WTC11 (cell line): Measurements from ENCODE around the gene TUBB2B. TPM values are rescaled to one million over a fixed set of nuclear protein-coding genes. Genes with fewer than 3 reads are reported as not detected.

ENCODE experiments used
- ATAC-seq: fragments of 200-7000 bp; cut with Tn5 transposase; 2 replicates; pipeline ENCODE4 v1.10.0; 2021; ENCODE audit warnings: mild to moderate bottlenecking, moderate library complexity
- CTCF ChIA-PET: fragments of 300-600 bp; sonication (Branson Sonifier 250); formaldehyde crosslinking; loops from one replicate; lab custom pipeline; 2021; ENCODE audit warnings: antibody characterized with exemption; lab: Charles Lee
- POLR2A ChIA-PET: fragments of 350-600 bp; sonication (Branson Sonifier 250); formaldehyde crosslinking; loops from one replicate; lab custom pipeline; 2021; ENCODE audit warnings: antibody characterized with exemption; lab: Charles Lee
- DNase-seq: peaks from one replicate; pipeline ENCODE4 v3.0.0; 2021; ENCODE audit warnings: low spot score
- H3K27ac Mint-ChIP-seq: 2 replicates; pipeline ENCODE4 v1.8.0; 2021; ENCODE audit warnings: mixed read lengths
- H3K27me3 Mint-ChIP-seq: 2 replicates; pipeline ENCODE4 v1.8.0; 2021; ENCODE audit warnings: low read depth, mild to moderate bottlenecking, moderate library complexity, mixed read lengths
- H3K36me3 Mint-ChIP-seq: 2 replicates; pipeline ENCODE4 v1.8.0; 2021; ENCODE audit warnings: mixed read lengths
- H3K4me1 Mint-ChIP-seq: 2 replicates; pipeline ENCODE4 v1.8.0; 2022; ENCODE audit warnings: mixed read lengths
- H3K4me3 Mint-ChIP-seq: 2 replicates; pipeline ENCODE4 v1.8.0; 2021; ENCODE audit warnings: mild to moderate bottlenecking, moderate library complexity, mixed read lengths
- H3K9me3 Mint-ChIP-seq: 2 replicates; pipeline ENCODE4 v1.8.0; 2021; ENCODE audit warnings: mixed read lengths
- ATF6 ChIP-seq: sonication (generic); formaldehyde crosslinking; IDR thresholded peaks from 2 replicates; pipeline ENCODE4 v1.8.1; 2023; ENCODE audit warnings: mild to moderate bottlenecking, missing genetic modification reagents
- E2F4 ChIP-seq: sonication (generic); formaldehyde crosslinking; IDR thresholded peaks from 2 replicates; pipeline ENCODE4 v1.8.1; 2022; ENCODE audit warnings: low read depth, mild to moderate bottlenecking, moderate library complexity, missing genetic modification reagents, borderline replicate concordance
- IRF2 ChIP-seq: sonication (generic); formaldehyde crosslinking; IDR thresholded peaks from 2 replicates; pipeline ENCODE4 v1.8.0; 2022; ENCODE audit warnings: low read depth, missing genetic modification reagents, borderline replicate concordance
- JAZF1 ChIP-seq: fragments of 250-450 bp; sonication (Bioruptor Pico); IDR thresholded peaks from 2 replicates; pipeline ENCODE4 v1.9.0; 2021; ENCODE audit warnings: moderate library complexity, mild to moderate bottlenecking, inconsistent platforms
- KAT7 ChIP-seq: sonication (generic); formaldehyde crosslinking; IDR thresholded peaks from 2 replicates; pipeline ENCODE4 v1.8.1; 2023; ENCODE audit warnings: missing genetic modification reagents, mild to moderate bottlenecking, borderline replicate concordance
- NFYB ChIP-seq: sonication (generic); formaldehyde crosslinking; conservative IDR thresholded peaks from 2 replicates; pipeline ENCODE4 v1.8.0; 2022; ENCODE audit warnings: low read depth, missing genetic modification reagents
- PRDM15 ChIP-seq: sonication (generic); formaldehyde crosslinking; IDR thresholded peaks from 2 replicates; pipeline ENCODE4 v1.8.0; 2022; ENCODE audit warnings: missing genetic modification reagents
- PRRX2 ChIP-seq: fragments of 250-450 bp; sonication (Bioruptor Pico); IDR thresholded peaks from 2 replicates; pipeline ENCODE4 v1.8.0; 2021; ENCODE audit warnings: mild to moderate bottlenecking
- SOX15 ChIP-seq: fragments of 250-450 bp; sonication (Bioruptor Pico); IDR thresholded peaks from 2 replicates; pipeline ENCODE4 v1.9.0; 2021; ENCODE audit warnings: mild to moderate bottlenecking
- SP1 ChIP-seq: sonication (generic); formaldehyde crosslinking; conservative IDR thresholded peaks from 2 replicates; pipeline ENCODE4 v1.8.1; 2022; ENCODE audit warnings: missing genetic modification reagents
- USF1 ChIP-seq: sonication (generic); formaldehyde crosslinking; IDR thresholded peaks from 2 replicates; pipeline ENCODE4 v1.8.0; 2022; ENCODE audit warnings: mild to moderate bottlenecking, missing genetic modification reagents
- ZBTB21 ChIP-seq: sonication (generic); formaldehyde crosslinking; IDR thresholded peaks from 2 replicates; pipeline ENCODE4 v1.8.1; 2023; ENCODE audit warnings: mild to moderate bottlenecking, missing genetic modification reagents, borderline replicate concordance
- ZNF232 ChIP-seq: sonication (generic); formaldehyde crosslinking; IDR thresholded peaks from 2 replicates; pipeline ENCODE4 v1.8.0; 2022; ENCODE audit warnings: mild to moderate bottlenecking, missing genetic modification reagents
- ZNF416 ChIP-seq: fragments of 250-450 bp; sonication (Bioruptor Pico); IDR thresholded peaks from 2 replicates; pipeline ENCODE4 v1.9.0; 2021; ENCODE audit warnings: mild to moderate bottlenecking, inconsistent platforms
- ZNF512 ChIP-seq: sonication (generic); formaldehyde crosslinking; IDR thresholded peaks from 2 replicates; pipeline ENCODE4 v1.8.1; 2022; ENCODE audit warnings: missing genetic modification reagents, borderline replicate concordance
- total RNA-seq: library from RNA; stranded (reverse); gene quantifications from 3 replicates; pipeline ENCODE4 v1.2.3, GENCODE V29; 2021
- TF ChIP-seq, protein P1 (sequence below): fragments of 200-600 bp; IDR thresholded peaks from 2 replicates; pipeline ENCODE4 v1.8.0; 2022; ENCODE audit warnings: antibody characterized with exemption
- TF ChIP-seq, protein P2 (sequence below): fragments of 250-450 bp; sonication (Bioruptor Pico); IDR thresholded peaks from 2 replicates; pipeline ENCODE4 v2.1.2; 2022; ENCODE audit warnings: mild to moderate bottlenecking, moderate library complexity

Gene TUBB2B
- total RNA-seq, 1 experiment from 2014 or later = 591 TPM

DNA sequence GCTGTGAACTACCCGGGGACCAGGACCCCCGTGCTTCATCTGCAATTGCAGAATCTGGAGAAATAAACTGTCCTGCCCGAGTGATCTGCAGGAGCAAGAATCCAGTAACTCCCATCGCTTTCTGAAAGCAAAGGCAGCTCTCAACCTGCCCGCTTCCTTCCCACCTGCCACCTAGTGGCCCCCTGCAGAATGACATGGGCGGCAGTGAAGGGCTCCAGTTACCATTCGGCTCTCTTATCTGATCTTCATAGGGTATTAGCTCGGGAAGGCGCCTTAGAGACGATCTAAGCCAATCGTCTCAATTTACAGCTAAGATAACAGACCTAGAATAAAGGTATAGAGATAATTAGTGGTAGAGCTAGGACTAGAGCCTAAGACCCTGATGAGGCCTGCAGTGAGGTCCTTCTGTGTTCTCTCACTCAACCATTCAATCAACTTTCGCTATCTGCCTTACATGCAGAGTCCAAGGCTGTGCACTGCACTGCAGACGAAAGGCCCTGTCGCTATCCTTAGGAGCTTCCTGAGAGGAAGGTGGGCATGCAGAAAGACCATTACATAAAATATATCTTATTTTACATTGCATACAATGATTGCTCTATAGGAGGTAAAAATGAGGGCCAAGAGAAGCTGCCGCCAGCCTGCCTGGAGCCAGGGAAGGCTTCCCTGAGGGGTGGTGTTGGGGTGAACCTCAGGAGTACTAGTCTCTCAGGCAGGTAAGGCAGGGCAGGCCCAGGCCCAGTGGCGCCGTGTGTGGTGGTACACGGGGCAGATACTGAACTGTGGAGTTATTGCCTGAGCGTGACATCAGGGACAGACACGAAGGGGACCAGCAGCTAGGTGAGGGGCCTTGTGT lies 24.2 kb upstream of the TUBB2B start:
- Mint-ChIP-seq H3K9me3 (peaks cover 19% of the 10 kb centered on the region), H3K27ac (no peak overlapping the region), H3K27me3 (peaks cover 17% of the 10 kb centered on the region), H3K36me3 (peaks cover 17% of the 10 kb centered on the region), H3K4me3 (no peak overlapping the region), H3K4me1 (peaks cover 37% of the 10 kb centered on the region)
- peak; percentile 92 for ATAC-seq
- ChIA-PET CTCF (interaction anchor here (0.7 to 3.4 kb wide), 58 partner anchors 8 to 769 kb away, joined by 3 to 66 read pairs (median 4); partner anchors contain the start of genes BPHL, FAM50B, MYLK4 and NQO2), POLR2A (interaction anchor here (1.1 to 1.5 kb wide), 2 partner anchors 89 to 93 kb away, joined by 3 to 4 read pairs; no protein-coding TSS in a partner anchor)
- TF ChIP-seq, protein P1, sequence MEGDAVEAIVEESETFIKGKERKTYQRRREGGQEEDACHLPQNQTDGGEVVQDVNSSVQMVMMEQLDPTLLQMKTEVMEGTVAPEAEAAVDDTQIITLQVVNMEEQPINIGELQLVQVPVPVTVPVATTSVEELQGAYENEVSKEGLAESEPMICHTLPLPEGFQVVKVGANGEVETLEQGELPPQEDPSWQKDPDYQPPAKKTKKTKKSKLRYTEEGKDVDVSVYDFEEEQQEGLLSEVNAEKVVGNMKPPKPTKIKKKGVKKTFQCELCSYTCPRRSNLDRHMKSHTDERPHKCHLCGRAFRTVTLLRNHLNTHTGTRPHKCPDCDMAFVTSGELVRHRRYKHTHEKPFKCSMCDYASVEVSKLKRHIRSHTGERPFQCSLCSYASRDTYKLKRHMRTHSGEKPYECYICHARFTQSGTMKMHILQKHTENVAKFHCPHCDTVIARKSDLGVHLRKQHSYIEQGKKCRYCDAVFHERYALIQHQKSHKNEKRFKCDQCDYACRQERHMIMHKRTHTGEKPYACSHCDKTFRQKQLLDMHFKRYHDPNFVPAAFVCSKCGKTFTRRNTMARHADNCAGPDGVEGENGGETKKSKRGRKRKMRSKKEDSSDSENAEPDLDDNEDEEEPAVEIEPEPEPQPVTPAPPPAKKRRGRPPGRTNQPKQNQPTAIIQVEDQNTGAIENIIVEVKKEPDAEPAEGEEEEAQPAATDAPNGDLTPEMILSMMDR = peak; percentile 98
- TF ChIP-seq ZNF232 (CRISPR knock-in tag) (no peak), SP1 (CRISPR knock-in tag) (0 out of 2 replicates have a peak, but pooled peaks have one; percentile 30)
- peak; percentile 91 for DNase-seq

DNA sequence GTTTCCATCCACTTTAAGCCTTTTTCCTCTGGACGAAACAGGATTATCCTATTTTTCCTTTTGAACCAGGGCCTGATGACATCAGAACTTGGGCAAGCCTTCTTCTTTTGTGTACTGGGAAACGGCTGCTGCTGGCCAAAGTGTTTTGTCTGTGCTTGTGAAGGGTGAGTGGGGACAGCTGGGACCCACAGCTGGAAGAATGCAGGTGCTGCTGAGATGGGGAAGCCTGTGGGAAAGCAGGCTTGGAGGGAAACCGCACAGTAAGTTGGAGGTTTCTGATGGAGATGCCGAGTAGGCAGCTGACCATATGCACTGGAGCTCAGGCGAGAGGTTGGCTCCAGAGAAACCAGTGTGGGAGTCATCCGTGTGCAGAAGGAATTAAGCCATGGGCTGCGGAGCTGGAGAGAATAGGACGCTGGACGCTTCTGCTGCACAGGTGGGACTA lies 22.8 kb upstream of the TUBB2B start:
- H3K9me3 Mint-ChIP-seq = peaks cover 15% of the 10 kb centered on the region
- ChIA-PET POLR2A (no interaction called here), CTCF (interaction anchor here (0.6 to 3.4 kb wide), 12 partner anchors 9 to 298 kb away, joined by 3 to 66 read pairs (median 8); partner anchors contain the start of gene PSMG4)
- TF ChIP-seq E2F4 (CRISPR knock-in tag) (no peak), JAZF1 (CRISPR knock-in tag) (no peak), PRDM15 (CRISPR knock-in tag) (no peak)
- peaks cover 17% of the 10 kb centered on the region for H3K27me3 Mint-ChIP-seq
- H3K27ac Mint-ChIP-seq = no peak overlapping the region
- peaks cover 37% of the 10 kb centered on the region for H3K4me1 Mint-ChIP-seq
- H3K4me3 Mint-ChIP-seq = no peak overlapping the region
- DNase-seq = no peak
- peaks cover 14% of the 10 kb centered on the region for H3K36me3 Mint-ChIP-seq
- no peak for ATAC-seq

GRCh38 chr6:3249821-3250220 lies 22.4 kb upstream of the TUBB2B start:
- ChIA-PET CTCF (interaction anchor here (0.6 to 3.4 kb wide), 5 partner anchors 9 to 297 kb away, joined by 3 to 66 read pairs (median 5); partner anchors contain the start of gene PSMG4), POLR2A (no interaction called here)
- H3K4me3 Mint-ChIP-seq = no peak overlapping the region
- H3K4me1 Mint-ChIP-seq = peaks cover 37% of the 10 kb centered on the region
- H3K36me3 Mint-ChIP-seq = peaks cover 9% of the 10 kb centered on the region
- no peak overlapping the region for H3K27ac Mint-ChIP-seq
- ATAC-seq (no peak), DNase-seq (no peak)
- peaks cover 17% of the 10 kb centered on the region for H3K27me3 Mint-ChIP-seq
- peaks cover 11% of the 10 kb centered on the region for H3K9me3 Mint-ChIP-seq
- TF ChIP-seq NFYB (CRISPR knock-in tag) = no peak
- TF ChIP-seq, protein P2, sequence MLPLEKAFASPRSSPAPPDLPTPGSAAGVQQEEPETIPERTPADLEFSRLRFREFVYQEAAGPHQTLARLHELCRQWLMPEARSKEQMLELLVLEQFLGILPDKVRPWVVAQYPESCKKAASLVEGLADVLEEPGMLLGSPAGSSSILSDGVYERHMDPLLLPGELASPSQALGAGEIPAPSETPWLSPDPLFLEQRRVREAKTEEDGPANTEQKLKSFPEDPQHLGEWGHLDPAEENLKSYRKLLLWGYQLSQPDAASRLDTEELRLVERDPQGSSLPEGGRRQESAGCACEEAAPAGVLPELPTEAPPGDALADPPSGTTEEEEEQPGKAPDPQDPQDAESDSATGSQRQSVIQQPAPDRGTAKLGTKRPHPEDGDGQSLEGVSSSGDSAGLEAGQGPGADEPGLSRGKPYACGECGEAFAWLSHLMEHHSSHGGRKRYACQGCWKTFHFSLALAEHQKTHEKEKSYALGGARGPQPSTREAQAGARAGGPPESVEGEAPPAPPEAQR (CRISPR knock-in tag) = no peak
- no peak for TF ChIP-seq ZNF512
- no peak for TF ChIP-seq IRF2 (CRISPR knock-in tag)
- TF ChIP-seq PRRX2 (CRISPR knock-in tag) = no peak
- no peak for TF ChIP-seq ZBTB21
- TF ChIP-seq ZNF416 (CRISPR knock-in tag) = no peak
- TF ChIP-seq ATF6 (CRISPR knock-in tag) = no peak
- no peak for TF ChIP-seq USF1 (CRISPR knock-in tag)
- no peak for TF ChIP-seq SOX15
- no peak for TF ChIP-seq SP1 (CRISPR knock-in tag)
- no peak for TF ChIP-seq KAT7 (CRISPR knock-in tag)
